Esophagus squamous epithelium (tissue), 5 donors: ENCODE measurements around the gene AVL9. TPM values are rescaled to one million over a fixed set of nuclear protein-coding genes. Genes with fewer than 3 reads are reported as not detected.

ENCODE experiments used
- DNase-seq: peaks from one replicate; lab custom pipeline; 2025; lab: John Stamatoyannopoulos, UW
- H3K27ac ChIP-seq, 4 donors: fragments of 200-600 bp; sonication (generic); one replicate each; pipeline ENCODE4 v1.5.1; 2016 to 2019; ENCODE audit warnings: mild to moderate bottlenecking in 1 of 4
- H3K27me3 ChIP-seq, 4 donors: fragments of 200-600 bp; sonication (generic); 1 replicate in 3 of 4; 2 replicates in 1 of 4; pipeline versions ENCODE4 v1.5.1 to v1.6.0; 2017 to 2021; ENCODE audit warnings: antibody characterized with exemption in 1 of 4
- H3K36me3 ChIP-seq, 3 donors: fragments of 200-600 bp; sonication (generic); one replicate each; pipeline ENCODE4 v1.5.1; 2016 to 2019
- H3K4me1 ChIP-seq, 3 donors: fragments of 200-600 bp; sonication (generic); one replicate each; pipeline ENCODE4 v1.5.1; 2017 to 2019
- H3K4me3 ChIP-seq, 4 donors: fragments of 200-600 bp; sonication (generic); 1 replicate in 3 of 4; 2 replicates in 1 of 4; pipeline ENCODE4 v1.5.1; 2016 to 2019; ENCODE audit warnings: mild to moderate bottlenecking in 2 of 4, moderate library complexity in 1 of 4
- H3K9me3 ChIP-seq, 3 donors: fragments of 200-600 bp; sonication (generic); one replicate each; pipeline ENCODE4 v1.5.1; 2016 to 2019
- CTCF ChIP-seq, 6 experiments: fragments of 450-650 bp in 4 of 6; fragments of 200-600 bp in 2 of 6; sonication (generic) in 2 of 6; IDR thresholded peaks; one replicate each; pipeline ENCODE4 v1.5.1; 2016 to 2019; ENCODE audit warnings: antibody characterized with exemption in 6 of 6, mild to moderate bottlenecking in 4 of 6, moderate library complexity in 4 of 6
- POLR2A ChIP-seq, 4 donors: fragments of 450-650 bp; IDR thresholded peaks; one replicate each; pipeline ENCODE4 v1.6.1; 2017; ENCODE audit warnings: antibody characterized with exemption in 4 of 4, mild to moderate bottlenecking in 4 of 4, moderate library complexity in 3 of 4
- WGBS, 2 donors: methylation state at CpG; one replicate each; pipeline ENCODE4 v1.1.5; 2018; 5-methylcytosine and 5-hydroxymethylcytosine counted together
- intact Hi-C: fragments of 100-400 bp; cut with DNase I; formaldehyde crosslinking; loops from one replicate; pipeline ENCODE4 v1.15.0; 2022
- total RNA-seq, 4 donors: library from RNA; depleted of rRNA; stranded (reverse); fragments of >200 nt; gene quantifications; one replicate each; pipeline ENCODE4 v1.1.0, GENCODE V29; 2016
- donor health status: DM: yes; HTN: yes; CAD: no.

Gene AVL9
- total RNA-seq, 4 donors from 2014 or later = 15.7 to 26.1 (median 21.6) TPM

- Histone ChIP-seq H3K9me3 (peaks cover 0 to 4% (median 0%) of the 10 kb centered on the region in 3 donors), H3K4me1 (peaks cover 0 to 21% (median 4%) of the 10 kb centered on the region in 3 donors), H3K4me3 (no peak overlapping the region), H3K27me3 (no peaks in the 10 kb centered on the region), H3K27ac (no peak overlapping the region), H3K36me3 (peaks cover 0 to 5% (median 0%) of the 10 kb centered on the region in 3 donors)
- intact Hi-C loops = no loop called here
- TF ChIP-seq CTCF (IDR thresholded peaks at IDR 0.05) (no peak), POLR2A (IDR thresholded peaks at IDR 0.05) (no peak)
- no peak for DNase-seq
- 65 to 90% methylated on average over 3 of the region's 3 CpGs for WGBS, 2 donors
These were observed 21.3 kb downstream of the AVL9 start for GRCh38 chr7:32516551-32517100.

- WGBS, 2 donors = 85 to 87% methylated on average over 2 of the region's 2 CpGs
- Histone ChIP-seq H3K9me3 (peaks cover 0 to 4% (median 0%) of the 10 kb centered on the region in 3 donors), H3K36me3 (peaks cover 0 to 16% (median 0%) of the 10 kb centered on the region in 3 donors), H3K27ac (no peak overlapping the region), H3K27me3 (no peaks in the 10 kb centered on the region), H3K4me3 (no peak overlapping the region), H3K4me1 (peaks cover 0 to 21% (median 4%) of the 10 kb centered on the region in 3 donors)
- TF ChIP-seq POLR2A (IDR thresholded peaks at IDR 0.05) (no peak), CTCF (IDR thresholded peaks at IDR 0.05) (no peak)
- intact Hi-C loops = no loop called here
- DNase-seq = no peak
These were observed 23.3 kb downstream of the AVL9 start for GRCh38 chr7:32518534-32519140.

DNA sequence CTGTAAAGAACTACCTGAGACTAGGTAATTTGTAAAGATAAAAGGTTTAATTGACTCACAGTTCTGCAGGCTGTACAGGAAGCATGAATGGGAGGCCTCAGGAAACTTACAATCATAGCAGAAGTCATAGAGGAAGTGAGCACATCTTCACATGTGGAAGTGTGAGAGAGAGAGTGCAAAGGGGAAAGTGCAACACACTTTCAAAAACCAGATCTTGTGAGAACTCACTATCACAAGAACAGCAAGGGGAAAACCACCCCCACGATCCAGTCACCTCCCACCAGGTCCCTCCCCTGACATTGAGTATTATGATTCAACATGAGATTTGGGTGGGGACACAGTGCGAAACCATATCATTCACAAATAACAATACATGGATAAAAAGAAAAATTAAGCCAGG lies 24.5 kb downstream of the AVL9 start:
- peaks cover 0 to 26% (median 4%) of the 10 kb centered on the region in 3 donors for H3K4me1 ChIP-seq
- H3K9me3 ChIP-seq = peaks cover 0 to 4% (median 0%) of the 10 kb centered on the region in 3 donors
- no peak overlapping the region for H3K4me3 ChIP-seq
- no peak for DNase-seq
- peaks cover 0 to 16% (median 0%) of the 10 kb centered on the region in 3 donors for H3K36me3 ChIP-seq
- H3K27me3 ChIP-seq = no peaks in the 10 kb centered on the region
- WGBS, 2 donors = 65 to 88% methylated on average over 2 of the region's 2 CpGs
- H3K27ac ChIP-seq = no peak overlapping the region
- intact Hi-C loops = no loop called here
- TF ChIP-seq POLR2A (IDR thresholded peaks at IDR 0.05) (no peak), CTCF (IDR thresholded peaks at IDR 0.05) (no peak)

DNA sequence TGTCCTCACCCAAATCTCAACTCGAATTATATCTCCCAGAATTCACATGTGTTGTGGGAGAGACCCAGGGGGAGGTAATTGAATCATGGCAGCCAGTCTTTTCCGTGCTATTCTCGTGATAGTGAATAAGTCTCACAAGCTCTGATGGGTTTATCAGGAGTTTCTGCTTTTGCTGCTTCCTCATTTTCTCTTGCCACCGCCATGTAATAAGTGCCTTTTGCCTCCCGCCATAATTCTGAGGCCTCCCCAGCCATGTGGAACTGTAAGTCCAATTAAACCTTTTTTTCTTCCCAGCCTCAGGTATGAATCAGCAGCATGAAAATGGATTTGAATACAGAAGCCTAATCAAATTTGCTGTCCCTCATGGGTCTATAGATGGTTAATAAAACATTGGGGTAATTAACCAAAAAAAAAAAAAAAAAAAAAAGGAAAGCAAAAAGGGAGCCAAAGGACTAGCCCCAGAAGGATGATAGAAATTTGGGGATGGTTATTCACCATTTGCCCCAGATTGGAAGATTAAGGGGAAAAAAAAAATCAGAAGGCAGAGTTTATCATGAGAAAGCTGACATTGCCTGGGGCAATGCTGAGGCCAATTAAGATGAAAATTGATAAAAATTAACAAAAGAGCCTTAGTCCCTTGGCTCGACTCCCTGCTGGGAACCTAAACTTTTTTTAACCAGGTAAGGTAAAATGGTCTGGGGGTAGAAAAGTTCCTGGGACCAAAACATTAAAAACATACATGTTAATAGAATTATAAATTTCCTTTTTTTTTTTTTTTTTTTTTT lies 27.6 kb downstream of the AVL9 start:
- intact Hi-C loops = no loop called here
- Histone ChIP-seq H3K36me3 (peaks cover 0 to 25% (median 0%) of the 10 kb centered on the region in 3 donors), H3K4me1 (peaks cover 0 to 5% (median 0%) of the 10 kb centered on the region in 3 donors), H3K9me3 (peaks cover 0 to under 1% (median 0%) of the 10 kb centered on the region in 3 donors), H3K4me3 (no peak overlapping the region), H3K27ac (no peak overlapping the region), H3K27me3 (no peaks in the 10 kb centered on the region)
- no peak for DNase-seq
- no peak for TF ChIP-seq POLR2A (IDR thresholded peaks at IDR 0.05)
- TF ChIP-seq CTCF (IDR thresholded peaks at IDR 0.05) = no peak
- WGBS, 2 donors = 96 to 97% methylated on average over 6 of the region's 6 CpGs

DNA sequence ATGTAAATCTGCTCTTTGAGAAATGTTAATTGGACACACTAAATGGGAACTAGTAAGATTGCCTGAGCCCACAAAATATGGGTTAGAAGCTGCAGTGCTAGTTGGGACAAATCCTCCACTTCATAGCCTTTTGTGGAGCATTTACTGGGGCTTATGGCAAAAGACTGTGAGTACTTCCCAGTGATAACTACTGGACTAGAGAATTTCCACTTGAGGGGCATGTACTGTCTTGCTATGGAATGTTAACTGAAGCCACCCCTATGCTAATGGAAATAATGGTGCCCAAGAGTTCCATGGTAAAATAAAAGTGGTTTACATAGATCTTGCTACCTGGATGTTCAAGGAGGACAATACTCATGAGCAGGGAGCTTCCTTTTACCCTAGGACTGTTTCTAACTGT lies 29.3 kb downstream of the AVL9 start:
- H3K27ac ChIP-seq = no peak overlapping the region
- no peaks in the 10 kb centered on the region for H3K9me3 ChIP-seq
- H3K4me1 ChIP-seq = peaks cover 0 to 5% (median 0%) of the 10 kb centered on the region in 3 donors
- H3K27me3 ChIP-seq = no peaks in the 10 kb centered on the region
- DNase-seq = no peak
- intact Hi-C loops = no loop called here
- H3K4me3 ChIP-seq = no peak overlapping the region
- no peak for TF ChIP-seq POLR2A (IDR thresholded peaks at IDR 0.05)
- TF ChIP-seq CTCF (IDR thresholded peaks at IDR 0.05) = no peak
- peaks cover 0 to 25% (median 0%) of the 10 kb centered on the region in 3 donors for H3K36me3 ChIP-seq
